ENCODE data around the gene KRTAP10-9.
A peak's percentile ranks its signal among the peaks of the same experiment; 100 is the strongest.
"Not testable (repeated sequence)": the region's sequence is repeated elsewhere in the genome, so short reads cannot be mapped to it uniquely, and the experiment has no call there.

KRTAP10-9 gene, protein sequence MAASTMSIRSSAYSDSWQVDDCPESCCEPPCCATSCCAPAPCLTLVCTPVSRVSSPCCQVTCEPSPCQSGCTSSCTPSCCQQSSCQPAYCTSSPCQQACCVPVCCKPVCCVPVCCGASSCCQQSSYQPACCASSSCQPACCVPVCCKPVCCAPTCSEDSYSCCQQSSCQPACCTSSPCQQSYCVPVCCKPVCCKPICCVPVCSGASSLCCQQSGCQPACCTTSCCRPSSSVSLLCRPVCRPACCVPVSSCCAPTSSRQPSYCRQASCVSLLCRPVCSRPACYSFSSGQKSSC

DNA sequence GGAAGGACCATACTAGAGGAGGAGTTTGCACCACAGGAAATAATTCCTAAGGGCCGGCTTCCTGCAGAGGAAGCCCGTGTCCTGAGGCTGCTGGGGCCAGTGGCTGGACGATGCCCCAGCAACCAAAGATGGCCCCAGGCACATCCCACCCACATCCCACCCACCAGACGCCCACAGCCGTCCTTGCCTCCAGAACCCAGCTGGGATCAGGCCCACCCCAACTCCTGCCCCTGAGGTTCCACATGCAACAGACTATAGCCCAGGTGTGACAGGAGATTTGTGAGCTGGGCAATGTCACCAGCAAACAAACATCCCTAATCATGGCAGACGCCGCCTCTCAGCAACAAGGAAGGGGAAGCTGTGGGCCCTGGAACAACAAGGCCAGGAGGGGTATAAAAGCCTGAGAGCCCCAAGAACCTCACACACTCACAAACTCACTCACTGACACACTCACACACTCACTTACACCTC lies at the start of gene KRTAP10-9:
TSS of gene KRTAP10-9 (plus strand) at position 421 of the 471 bp plus-strand sequence. CDS start 79 bp downstream, outside the sequence.
- no peak for DNase-seq

DNA sequence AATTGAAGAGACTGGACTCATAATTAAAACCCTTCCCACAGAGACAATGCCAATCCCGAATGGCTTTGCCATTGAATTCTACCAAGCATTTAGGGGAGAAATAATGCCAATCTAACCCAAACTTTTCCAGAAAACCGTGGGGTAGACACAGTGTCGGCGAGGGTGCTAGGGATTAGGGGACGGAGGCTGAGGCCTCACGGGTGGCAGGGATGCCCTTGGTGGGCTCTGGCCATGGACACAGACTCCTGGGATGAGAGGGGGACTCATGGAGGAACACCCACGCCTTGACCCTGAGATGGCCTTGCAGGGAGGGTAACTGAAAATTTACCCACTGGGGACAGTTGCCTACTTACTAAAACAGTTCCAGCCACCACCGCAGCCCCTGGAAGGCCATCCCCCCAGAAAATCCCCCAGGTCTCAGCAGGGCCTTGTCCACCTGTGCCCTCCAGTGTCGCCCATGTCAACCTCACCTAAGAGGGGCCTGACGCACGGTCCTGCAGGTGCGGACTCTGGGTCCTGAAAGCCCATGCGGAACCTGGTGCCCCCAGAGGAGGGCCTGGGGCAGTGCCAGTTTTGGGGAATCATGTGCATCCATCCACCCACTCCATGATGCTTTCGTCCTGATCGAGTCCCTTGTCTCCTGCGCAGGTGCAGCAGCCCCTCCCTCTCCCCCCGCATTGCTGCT lies 48.4 kb upstream of the KRTAP10-9 start:
- DNase-seq, result no peak

DNA sequence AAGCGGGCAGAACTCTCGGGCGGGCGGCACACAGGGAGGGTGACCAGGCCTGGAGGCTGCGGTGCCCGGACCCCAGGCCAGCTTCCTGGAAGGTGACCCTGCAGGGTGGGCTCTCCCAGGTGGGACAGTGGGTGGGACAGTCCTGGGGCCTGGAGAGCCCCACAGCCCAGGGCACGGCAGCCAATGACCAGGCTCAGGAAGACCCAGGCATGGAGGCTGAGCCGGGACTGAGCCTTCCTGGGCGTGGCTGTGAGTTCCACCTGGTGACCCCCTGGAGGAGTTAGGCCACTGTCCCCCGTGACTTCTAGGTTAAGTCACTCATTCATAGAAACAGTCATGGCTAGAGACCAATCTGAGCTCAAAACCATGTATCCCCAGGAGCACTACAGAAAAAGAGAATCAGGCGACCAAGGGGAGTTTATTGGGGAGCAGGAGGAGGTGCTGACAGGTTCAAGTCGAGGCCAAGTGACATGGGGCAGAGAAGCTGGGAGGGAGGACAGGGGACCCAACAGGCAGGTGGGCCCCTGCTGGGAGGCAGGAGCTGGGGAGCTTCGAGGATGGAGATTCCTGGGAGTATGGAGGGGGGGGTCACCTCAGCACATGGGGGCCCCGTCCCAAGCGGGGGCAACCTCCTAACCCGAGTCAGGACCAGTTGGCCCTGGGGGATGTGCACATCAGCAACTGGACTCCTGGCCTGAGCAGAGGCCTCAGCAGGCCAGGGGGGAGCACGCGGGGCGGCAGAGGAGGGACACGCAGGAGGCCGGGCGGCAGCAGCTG lies 47.6 kb upstream of the KRTAP10-9 start:
- no peak for DNase-seq

DNA sequence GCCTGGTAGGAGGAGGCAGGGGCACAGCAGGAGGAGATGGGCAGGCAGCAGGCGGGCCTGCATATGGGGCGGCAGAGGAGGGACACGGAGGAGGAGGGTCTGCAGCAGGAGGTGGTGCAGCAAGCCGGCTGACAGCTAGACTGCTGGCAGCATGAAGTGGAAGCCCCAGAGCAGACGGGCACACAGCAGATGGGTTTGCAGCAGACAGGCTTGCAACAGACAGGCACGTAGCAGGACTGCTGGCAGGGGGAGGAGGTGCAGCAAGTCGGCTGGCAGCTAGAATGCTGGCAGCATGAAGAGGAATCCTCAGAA lies 47.1 kb upstream of the KRTAP10-9 start:
- DNase-seq, result no peak

DNA sequence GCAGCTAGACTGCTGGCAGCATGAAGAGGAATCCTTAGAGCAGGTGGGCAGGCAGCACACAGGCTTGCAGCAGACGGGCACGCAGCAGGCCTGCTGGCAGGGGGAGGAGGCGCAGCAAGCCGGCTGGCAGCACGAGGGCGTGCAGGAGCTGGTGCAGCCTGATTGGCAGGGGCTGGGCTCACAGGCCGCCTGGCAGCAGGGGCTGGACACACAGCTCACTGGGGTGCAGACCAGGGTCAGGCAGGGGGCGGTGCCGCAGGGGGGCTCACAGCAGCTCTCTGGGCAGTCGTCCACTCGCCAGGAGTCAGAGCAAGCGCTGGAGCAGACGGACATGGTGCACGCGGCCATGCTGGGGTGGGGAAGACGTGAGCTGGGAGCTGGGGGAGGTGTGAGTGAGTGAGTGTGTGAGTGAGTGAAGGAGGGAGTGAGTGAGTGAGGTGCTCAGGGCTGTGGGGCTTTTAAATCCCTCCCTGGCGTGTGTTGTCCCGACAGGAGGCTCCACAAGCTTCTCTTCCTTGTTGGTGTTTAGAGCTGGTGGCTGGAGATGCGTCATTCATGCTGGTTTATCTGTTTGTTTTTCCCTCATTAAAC lies 46.6 kb upstream of the KRTAP10-9 start, which contains the start of gene KRTAP10-5:
TSS of gene KRTAP10-5 (minus strand) at position 374 of the 591 bp plus-strand sequence. CDS start at position 348, 26 bp downstream.
- DNase-seq, result not testable (repeated sequence)

DNA sequence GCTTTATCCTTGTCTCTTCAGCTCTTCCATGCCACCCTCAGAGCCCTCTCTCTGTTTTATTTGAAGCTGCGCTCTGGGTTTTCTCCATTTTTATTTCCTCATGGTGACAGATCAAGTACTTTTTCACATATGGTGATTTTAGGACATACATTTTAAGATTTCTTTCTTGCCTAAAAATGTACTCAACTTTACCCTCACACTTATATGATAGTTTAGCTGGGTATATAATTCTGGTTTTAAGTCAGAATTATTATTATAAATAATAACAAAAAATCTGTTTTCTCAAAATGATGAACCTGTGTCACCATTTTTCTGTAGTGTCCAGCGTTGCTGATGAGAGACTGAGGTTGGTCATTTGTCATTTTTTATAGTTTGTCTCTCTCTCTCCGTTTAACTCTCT lies 45.7 kb upstream of the KRTAP10-9 start:
- DNase-seq, result no peak

DNA sequence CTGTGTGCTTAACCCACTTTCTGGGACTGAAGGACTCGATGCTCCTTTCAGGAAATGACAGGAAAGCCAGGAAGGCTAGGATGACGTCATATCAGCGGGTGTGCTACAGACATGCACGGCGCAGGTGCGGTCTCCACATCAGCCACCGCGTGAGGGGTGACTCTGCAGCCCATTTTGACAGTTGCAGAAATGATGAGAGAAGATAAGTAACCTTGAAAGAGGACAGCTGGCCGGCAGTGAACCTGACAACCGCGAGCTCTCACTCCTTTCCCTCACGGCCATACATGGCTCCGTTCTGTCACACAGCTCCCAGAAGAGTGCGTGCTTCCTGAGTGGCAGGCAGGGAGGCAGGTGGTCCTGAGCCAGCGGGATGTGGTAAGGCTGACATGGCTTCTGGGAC lies 44.8 kb upstream of the KRTAP10-9 start:
- DNase-seq, result no peak

DNA sequence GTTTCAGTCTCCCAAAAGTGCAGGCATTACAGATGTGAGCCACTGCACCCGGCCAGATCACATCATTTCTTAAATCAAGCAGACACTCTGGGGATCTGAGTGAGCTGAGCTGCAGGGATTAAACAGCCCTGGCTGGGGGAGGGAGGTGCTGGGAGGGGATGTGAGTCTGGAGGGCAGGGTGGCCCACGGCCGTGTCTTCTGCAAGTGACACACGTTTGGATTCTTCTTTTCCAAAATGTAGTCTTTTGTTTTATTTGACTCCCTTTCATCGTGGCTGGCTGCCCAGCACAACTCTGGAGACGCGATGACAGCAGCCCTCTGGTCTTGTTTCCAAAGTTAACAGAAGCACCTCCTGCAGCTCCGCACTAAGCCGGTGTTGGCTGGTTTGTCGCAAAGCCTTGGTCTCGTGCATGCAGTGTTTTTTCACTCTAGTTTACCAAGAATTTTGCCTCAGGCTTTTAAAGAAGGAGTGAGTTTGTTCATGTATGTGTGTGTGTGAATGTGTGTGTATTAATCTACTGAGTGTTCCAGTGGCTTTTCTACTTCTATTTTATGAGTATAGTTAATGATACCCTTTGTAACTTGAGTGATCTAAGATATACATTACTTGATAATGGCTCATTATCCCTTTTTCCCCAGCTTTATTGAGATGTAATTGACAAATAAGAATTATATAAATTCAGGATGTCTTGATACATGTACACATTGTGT lies 43.6 kb upstream of the KRTAP10-9 start:
- DNase-seq, result no peak

DNA sequence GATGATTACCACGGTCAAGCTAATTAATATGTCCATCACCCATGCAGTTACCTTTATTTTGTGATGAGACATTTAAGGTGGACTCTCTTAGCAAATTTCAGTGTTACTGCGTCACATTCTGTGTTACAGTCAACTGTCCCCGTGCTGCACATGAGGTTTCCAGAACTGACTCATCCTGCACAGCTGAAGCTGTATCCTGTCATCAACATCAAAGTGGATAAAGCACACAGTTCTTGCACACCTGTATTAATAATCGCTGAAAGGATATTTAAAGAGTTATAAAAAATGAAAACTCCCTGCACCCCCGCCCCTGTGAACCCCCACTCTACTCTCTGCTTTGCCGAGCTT lies 43.1 kb upstream of the KRTAP10-9 start:
- peak; percentile 4 for DNase-seq

DNA sequence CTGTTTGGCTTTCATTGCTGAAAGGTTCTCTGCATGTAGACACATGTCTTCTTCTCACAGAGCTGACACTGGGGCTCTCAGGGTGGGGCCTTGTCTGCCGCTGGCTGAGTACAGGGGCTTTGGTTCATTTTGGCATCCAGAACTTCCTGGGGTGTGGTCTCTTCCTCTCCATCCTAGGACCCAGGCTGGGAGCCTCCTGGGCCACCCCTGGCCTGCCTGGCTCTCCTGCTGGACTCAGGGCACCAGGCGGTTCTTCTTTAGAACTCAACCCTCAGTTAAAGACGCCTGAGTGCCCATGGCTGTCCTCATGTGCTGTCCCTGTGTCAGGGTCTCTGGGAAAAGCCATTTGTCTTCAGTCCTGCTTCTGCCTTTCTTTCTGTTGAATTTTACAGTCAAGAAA lies 41.0 kb upstream of the KRTAP10-9 start:
- DNase-seq, result no peak

DNA sequence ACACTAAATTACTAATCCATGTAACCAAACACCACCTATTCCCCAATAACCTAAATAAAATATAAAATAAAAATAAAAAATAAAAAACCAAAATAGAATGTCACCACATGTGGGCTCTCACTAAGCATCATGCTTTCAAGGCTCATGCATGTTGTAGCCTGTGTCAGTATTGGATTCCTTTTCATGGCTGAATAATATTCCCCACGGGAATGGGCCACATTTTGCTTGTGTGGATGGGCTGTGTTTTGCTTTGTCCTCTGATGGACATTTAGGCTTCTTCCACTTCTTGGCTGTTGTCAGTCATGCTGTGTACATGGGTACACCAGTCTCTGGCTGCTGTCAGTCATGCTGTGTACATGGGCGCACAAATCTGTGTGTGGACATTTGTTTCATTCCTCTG lies 37.8 kb upstream of the KRTAP10-9 start:
- DNase-seq, result no peak

DNA sequence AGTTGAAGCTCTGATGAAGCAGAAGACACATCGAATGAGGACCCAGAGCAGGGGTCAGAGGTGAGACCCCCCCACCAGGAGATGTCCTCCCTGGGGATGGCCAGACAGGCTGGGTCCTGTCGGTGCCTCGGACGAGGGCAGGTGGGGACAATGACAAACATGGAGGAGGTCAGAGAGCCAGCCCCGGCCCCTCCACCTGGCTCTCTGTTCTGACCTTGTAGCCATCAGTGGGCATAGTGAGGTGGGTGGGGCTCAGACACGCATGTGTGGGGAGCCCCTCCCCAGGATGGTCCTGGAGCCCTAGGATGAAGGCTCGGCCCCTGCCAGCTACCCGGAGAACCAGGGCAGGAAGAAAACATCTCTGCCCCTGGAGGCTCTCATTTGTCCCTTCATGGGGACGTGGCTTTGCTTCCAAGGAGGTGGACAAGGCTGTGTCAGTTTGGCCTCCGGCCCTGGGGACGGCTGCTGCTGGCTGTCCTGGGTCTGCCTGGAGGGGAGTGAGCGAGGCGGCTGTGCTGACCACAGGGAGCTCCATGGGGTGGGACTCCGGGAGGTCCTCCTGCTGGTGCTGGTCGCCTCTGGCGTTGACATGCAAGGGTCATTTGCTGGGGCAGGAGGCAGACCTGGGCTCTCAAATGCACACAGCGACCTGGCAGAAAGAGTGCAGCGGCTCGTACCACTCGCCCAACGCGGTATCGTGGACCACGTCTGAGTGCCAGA lies 37.1 kb upstream of the KRTAP10-9 start:
- no peak for DNase-seq

DNA sequence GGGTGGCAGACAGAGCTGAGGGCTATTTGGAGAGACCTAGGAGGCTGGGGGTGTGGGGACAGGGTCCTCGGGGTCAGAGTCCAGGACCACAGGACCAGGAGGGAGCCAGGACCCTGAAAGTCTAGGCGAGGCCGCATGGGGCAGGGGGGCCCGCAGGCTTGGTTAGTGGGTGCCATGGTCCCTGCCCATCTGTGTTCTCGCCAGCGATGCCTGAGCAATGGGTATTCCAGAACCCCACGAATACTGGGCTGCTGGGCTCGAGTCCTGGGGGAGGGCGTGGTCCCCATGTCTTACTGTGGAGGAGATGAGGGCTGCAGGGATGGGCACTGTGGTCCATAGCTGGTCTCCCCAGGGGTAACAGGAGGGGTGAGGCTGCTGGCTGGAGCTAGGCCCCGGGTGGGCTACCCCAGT lies 36.6 kb upstream of the KRTAP10-9 start:
- no peak for DNase-seq

DNA sequence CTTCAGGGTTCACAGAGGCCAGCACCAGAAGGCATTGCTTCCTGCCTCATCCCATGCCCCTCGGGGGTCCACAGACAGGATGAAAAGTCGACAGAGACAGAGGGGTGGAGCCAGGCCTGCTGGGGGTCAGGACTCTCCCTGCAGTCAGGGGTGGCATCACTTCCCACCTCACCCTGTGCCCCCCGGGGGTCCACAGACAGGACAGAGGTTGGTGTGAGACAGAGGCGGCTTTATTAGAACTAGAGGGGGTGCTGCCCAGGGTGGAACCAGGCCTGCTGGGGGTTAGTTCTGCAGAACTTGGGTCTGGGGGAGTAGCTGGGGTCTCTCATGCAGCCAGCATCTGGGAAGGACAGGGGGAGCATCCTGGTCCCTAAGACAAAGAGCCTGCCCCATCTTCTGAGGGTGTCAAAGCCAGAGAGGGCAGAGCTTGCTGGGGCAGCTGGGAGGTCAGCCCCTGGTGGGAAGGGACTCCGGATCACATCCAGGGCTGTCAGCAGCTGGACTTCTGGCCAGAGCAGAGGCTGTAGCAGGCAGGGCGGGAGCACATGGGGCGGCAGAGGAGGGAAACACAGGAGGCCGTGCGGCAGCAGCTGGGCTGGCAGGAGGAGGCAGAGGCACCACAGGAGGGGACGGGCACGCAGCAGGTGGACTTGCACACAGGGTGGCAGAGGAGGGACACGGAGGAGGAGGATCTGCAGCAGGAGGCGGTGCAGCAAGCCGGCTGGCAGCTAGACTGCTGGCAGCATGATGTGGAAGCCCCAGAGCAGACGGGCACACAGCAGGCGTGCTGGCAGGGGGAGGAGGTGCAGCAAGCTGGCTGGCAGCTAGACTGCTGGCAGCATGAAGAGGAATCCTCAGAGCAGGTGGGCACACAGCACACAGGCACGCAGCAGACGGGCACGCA lies 35.7 kb upstream of the KRTAP10-9 start:
- not testable (repeated sequence) for DNase-seq

DNA sequence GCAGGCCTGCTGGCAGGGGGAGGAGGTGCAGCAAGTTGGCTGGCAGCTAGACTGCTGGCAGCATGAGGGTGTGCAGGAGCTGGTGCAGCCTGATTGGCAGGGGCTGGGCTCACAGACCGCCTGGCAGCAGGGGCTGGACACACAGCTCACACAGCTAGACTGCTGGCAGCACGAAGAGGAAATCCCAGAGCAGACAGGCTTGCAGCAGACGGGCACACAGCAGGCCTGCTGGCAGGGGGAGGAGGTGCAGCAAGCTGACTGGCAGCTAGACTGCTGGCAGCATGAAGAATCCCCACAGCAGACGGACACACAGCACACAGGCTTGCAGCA lies 35.1 kb upstream of the KRTAP10-9 start:
- not testable (repeated sequence) for DNase-seq

DNA sequence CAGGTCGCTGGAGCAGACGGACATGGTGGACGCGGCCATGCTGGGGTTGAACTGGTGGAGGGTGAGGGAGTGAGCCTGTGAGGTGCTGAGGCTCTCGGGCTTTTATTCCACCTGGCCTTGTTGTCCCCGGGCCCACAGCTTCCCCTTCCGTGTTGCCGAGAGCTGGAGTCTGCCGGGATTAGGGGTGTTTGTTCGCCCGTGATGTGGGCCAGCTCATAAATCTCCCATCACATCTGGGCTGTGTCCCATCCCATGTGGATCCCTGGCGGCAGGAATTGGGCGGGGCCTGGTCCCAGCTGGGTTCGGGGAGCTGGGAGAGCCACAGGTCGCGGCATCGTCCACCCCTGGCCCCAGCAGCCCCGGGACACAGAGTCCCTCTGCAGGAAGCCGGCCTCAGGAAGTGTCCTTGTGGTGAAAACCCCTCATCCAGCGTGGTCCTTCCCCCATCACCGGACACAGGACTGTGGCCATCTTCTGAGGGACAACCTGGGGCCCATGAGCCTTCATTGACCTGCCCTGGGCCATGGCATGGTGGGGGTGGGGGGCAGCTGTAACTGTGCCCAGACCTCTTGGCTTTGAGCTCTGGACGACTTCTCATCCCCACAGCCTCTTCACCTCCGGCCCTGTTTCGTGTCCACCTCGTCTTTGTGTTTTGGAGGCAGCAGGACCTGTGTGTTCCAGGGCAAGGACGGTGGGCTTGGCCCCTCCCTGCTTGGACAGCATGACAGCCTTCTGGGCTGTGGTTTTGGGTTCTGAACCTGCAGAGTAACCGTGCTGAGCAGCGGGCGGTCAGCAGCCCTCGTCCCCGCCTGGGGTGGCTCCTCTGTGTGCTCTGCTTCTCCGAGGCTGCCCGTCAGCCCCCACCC lies 34.2 kb upstream of the KRTAP10-9 start, which contains the start of gene KRTAP10-6:
TSS of gene KRTAP10-6 (minus strand) at position 60 of the 866 bp plus-strand sequence. CDS start at position 39, 21 bp downstream.
- no peak for DNase-seq

DNA sequence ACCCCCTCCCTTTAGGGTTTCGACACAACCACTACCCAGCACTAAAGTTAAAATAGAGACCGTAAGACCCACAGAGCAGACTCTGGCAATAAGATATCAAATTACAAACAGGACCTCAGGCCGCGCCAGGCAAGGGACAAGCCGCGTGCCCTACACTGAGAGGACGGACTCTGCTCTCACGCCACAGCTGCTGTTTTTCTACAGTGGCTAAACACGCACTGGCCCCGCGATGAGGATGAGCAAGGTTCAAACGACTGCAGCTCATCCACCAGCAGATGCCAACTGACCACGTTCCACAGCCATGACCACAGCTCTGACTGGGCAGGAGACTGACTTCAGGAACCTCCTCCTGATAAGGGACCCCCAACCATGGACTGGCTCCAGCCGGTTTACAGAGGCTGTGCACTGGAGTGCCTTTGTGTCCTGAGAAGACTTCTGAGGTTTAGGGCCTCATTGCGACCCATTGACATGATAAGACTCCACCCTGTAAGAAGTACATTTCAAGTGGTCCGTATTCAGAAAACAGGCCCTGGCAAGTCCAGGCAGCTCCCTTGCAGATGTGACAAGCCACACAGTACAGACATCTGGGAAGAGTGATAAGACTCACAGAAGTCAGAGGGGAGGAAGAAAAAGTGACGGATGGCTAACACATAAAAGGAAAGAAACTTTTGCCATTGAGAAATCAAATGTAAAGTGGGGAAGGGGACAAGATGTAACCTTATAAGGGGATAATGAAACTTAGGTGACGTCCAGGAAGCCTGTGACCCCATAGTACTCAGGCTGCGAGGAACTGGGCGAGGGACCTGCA lies 33.1 kb upstream of the KRTAP10-9 start:
- no peak for DNase-seq

DNA sequence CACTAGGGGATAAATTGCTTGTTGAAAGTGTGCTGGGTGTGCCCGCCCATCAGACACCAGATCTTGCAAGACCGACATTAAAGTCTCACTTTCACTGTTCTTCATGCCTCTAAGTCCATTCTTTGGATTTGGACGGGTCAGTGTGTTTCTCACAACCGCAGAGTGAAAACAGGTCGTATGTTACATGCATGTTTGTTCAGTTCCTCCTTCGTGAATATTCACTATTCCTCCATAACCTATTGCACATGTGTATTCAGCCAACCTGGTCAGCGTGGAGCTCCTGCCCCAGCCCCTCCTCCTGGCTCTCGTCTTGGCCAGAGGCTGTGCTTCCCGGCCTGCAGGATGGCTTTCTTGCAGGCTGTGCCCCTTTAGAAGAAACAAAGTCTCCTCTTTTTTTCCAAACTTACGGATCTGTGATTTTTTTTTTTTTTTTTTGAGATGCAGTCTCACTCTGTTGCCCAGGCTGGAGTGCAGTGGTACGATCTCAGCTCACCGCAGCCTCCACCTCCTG lies 32.4 kb upstream of the KRTAP10-9 start:
- no peak for DNase-seq

DNA sequence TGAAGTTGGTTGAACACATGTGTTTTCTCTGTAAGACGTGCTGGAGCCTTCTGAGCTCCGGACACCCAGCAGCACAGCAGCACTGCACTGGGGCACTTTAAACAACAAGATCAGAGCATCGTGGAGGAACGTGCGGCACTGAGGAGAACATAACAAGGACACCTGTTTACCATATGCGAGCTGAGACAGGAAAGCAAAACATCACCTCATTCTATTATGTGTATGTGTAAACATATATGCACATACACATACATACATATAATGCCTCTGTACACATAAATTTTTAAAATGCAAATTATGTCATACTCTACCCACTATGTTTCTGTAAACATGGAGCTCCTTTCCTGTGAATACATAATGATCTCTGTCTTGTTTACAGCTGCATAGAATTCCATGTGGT lies 31.4 kb upstream of the KRTAP10-9 start:
- no peak for DNase-seq

Measured in stimulated activated naive CD4-positive, alpha-beta T cell treated with Interleukin-2 at 50 U/mL for 16 hours (primary cell).